ENCODE data around the gene PLIN5.

The PLIN5 gene

GRCh38 chr19:4534836-4535658, at the start of gene PLIN5:
TSS of gene PLIN5 (minus strand) at chr19:4535224. CDS start at chr19:4534074, 1,150 bp downstream.
- DNase-seq (ENCODE audit: low read depth in 2 of 2), result peak in 1 of 2 experiments; percentile 9

- no peak for DNase-seq (ENCODE audit: low read depth in 2 of 2)
Observed at GRCh38 chr19:4583961-4584669, 49.1 kb upstream of the PLIN5 start.

GRCh38 chr19:4582980-4583842, 48.2 kb upstream of the PLIN5 start:
- no peak for DNase-seq (ENCODE audit: low read depth in 2 of 2)

- DNase-seq (ENCODE audit: low read depth in 2 of 2), result no peak
Observed at GRCh38 chr19:4581666-4582553, 46.9 kb upstream of the PLIN5 start.

GRCh38 chr19:4580961-4581665, 46.1 kb upstream of the PLIN5 start:
- no peak for DNase-seq (ENCODE audit: low read depth in 2 of 2)

GRCh38 chr19:4580021-4580901, 45.2 kb upstream of the PLIN5 start:
- DNase-seq (ENCODE audit: low read depth in 2 of 2), result no peak

GRCh38 chr19:4579389-4579788, 44.4 kb upstream of the PLIN5 start:
- DNase-seq (ENCODE audit: low read depth in 2 of 2), result no peak

GRCh38 chr19:4578552-4579248, 43.7 kb upstream of the PLIN5 start:
- DNase-seq (ENCODE audit: low read depth in 2 of 2), result no peak

GRCh38 chr19:4577020-4577782, 42.2 kb upstream of the PLIN5 start:
- DNase-seq (ENCODE audit: low read depth in 2 of 2), result no peak

- DNase-seq (ENCODE audit: low read depth in 2 of 2), result no peak
Observed at GRCh38 chr19:4576016-4576933, 41.3 kb upstream of the PLIN5 start.

GRCh38 chr19:4575267-4576015, 40.4 kb upstream of the PLIN5 start:
- peak; percentile 97 for DNase-seq (ENCODE audit: low read depth in 2 of 2)

GRCh38 chr19:4573682-4574081, 38.7 kb upstream of the PLIN5 start:
- no peak for DNase-seq (ENCODE audit: low read depth in 2 of 2)

- no peak for DNase-seq (ENCODE audit: low read depth in 2 of 2)
Observed at GRCh38 chr19:4571305-4571917, 36.4 kb upstream of the PLIN5 start.

- DNase-seq (ENCODE audit: low read depth in 2 of 2), result no peak
Observed at GRCh38 chr19:4570916-4571304, 35.9 kb upstream of the PLIN5 start.

- no peak for DNase-seq (ENCODE audit: low read depth in 2 of 2)
Observed at GRCh38 chr19:4570402-4570801, 35.4 kb upstream of the PLIN5 start.

- DNase-seq (ENCODE audit: low read depth in 2 of 2), result no peak
Observed at GRCh38 chr19:4568886-4569285, 33.9 kb upstream of the PLIN5 start.

Data from fibroblast of skin of left quadriceps (primary cell).